Endothelial cell of umbilical vein (primary cell): ENCODE results near the gene SOX10.

Experiments
- CTCF ChIP-seq, 2 donors: IDR thresholded peaks; 1 replicate in 1 of 2; 2 replicates in 1 of 2; pipeline ENCODE4 v1.5.1; 2011; ENCODE audit warnings: low read length in 2 of 2, mild to moderate bottlenecking in 2 of 2, moderate library complexity in 2 of 2, control low read depth in 1 of 2, inconsistent platforms in 1 of 2, low read depth in 1 of 2; ENCODE audit not compliant: insufficient read depth in 1 of 2; ENCODE audit errors: extremely low read depth in 1 of 2
- EZH2 ChIP-seq: IDR thresholded peaks from 2 replicates; pipeline ENCODE4 v1.6.1; 2012; ENCODE audit warnings: borderline replicate concordance, low read depth, mild to moderate bottlenecking, moderate library complexity, low read length, inconsistent platforms; ENCODE audit not compliant: severe bottlenecking
- FOS ChIP-seq: IDR thresholded peaks from 2 replicates; pipeline ENCODE4 v1.6.1; 2011; ENCODE audit warnings: mild to moderate bottlenecking, low read length, moderate library complexity, borderline replicate concordance; ENCODE audit not compliant: insufficient read depth
- GATA2 ChIP-seq: IDR thresholded peaks from 2 replicates; pipeline ENCODE4 v1.7.0; 2011; ENCODE audit warnings: low read depth, mild to moderate bottlenecking, moderate library complexity, mixed read lengths, low read length; ENCODE audit not compliant: insufficient read length, insufficient read depth
- JUN ChIP-seq: IDR thresholded peaks from 2 replicates; pipeline ENCODE4 v1.6.1; 2011; ENCODE audit warnings: borderline replicate concordance, low read depth; ENCODE audit not compliant: insufficient read length, insufficient read depth
- MAX ChIP-seq: IDR thresholded peaks from 2 replicates; pipeline ENCODE4 v1.6.1; 2011; ENCODE audit not compliant: insufficient read depth, insufficient read length
- MYC ChIP-seq: IDR thresholded peaks from one replicate; pipeline ENCODE4 v1.6.1; 2011; ENCODE audit warnings: mild to moderate bottlenecking, low read depth, low read length
- POLR2A ChIP-seq: IDR thresholded peaks from 2 replicates; pipeline ENCODE4 v1.6.1; 2012; ENCODE audit warnings: low read depth, mild to moderate bottlenecking, control low read depth, low read length
- POLR2AphosphoS5 ChIP-seq: IDR thresholded peaks from 2 replicates; pipeline ENCODE4 v1.6.1; 2012; ENCODE audit warnings: low read depth, mild to moderate bottlenecking, control low read depth, low read length, moderate library complexity; ENCODE audit not compliant: insufficient read depth

- TF ChIP-seq EZH2 (no peak), CTCF (IDR thresholded peaks at IDR 0.05; ENCODE audit: extremely low read depth in 1 of 2, insufficient read depth in 1 of 2, low read depth in 1 of 2, low read length in 2 of 2) (no peak), JUN (no peak), MAX (no peak), POLR2AphosphoS5 (no peak), POLR2A (no peak), GATA2 (no peak), MYC (no peak), FOS (no peak)
Measured at GRCh38 chr22:37924386-37925065, 59.8 kb downstream of the SOX10 start.
